Measurements from ENCODE around the gene FAM110A.
"Not testable (repeated sequence)": the region's sequence is repeated elsewhere in the genome, so short reads cannot be mapped to it uniquely, and the experiment has no call there.

The FAM110A gene

GRCh38 chr20:833450-834150 is at the start of gene FAM110A:
TSS of gene FAM110A (plus strand) at chr20:833715. CDS start at chr20:844805, 11,090 bp downstream.
- peak; percentile 91 to 96 for DNase-seq

- no peak for DNase-seq
Observed at GRCh38 chr20:787825-788224, 45.7 kb upstream of the FAM110A start.

GRCh38 chr20:791056-791455 is 42.5 kb upstream of the FAM110A start:
- DNase-seq: no peak

GRCh38 chr20:792248-792647 is 41.3 kb upstream of the FAM110A start:
- no peak for DNase-seq

DNA sequence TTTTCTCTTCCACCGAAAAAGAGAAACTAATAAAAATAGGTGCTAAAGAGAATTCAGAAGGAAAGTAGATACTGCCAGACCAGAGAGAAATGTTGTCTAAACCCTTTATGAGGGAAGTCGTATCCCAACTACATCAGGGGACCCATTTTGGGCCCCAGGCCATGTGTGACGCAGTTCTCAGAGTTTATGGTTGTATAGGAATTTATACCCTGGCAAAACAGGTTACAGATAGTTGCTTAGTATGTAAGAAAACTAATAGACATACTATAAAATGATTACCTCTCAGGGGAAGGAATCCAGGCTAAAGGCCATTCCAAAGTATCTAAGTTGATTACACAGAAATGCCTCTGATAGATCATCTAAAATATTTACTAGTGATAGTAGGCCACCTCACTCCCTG is 36.6 kb upstream of the FAM110A start:
- DNase-seq: no peak

DNA sequence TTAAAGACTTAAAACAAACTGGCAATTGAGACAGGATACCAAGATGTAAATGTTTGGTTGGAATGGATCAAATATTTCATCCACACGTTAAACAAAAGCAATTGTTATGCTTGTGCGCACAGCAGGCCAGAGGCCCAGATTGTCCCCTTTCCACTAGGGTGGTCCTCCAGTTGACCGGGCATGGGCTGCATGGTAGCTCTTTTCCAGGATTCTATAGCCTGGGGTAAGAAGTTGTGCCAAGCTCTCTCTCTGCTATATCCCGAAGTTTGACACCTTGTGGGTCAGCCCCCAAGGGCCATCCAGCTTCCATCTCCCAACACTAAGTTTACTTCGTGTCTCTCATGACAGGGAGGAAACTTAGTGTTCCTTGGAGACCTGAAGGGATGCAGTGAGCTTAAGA is 34.8 kb upstream of the FAM110A start:
- not testable (repeated sequence) for DNase-seq

DNA sequence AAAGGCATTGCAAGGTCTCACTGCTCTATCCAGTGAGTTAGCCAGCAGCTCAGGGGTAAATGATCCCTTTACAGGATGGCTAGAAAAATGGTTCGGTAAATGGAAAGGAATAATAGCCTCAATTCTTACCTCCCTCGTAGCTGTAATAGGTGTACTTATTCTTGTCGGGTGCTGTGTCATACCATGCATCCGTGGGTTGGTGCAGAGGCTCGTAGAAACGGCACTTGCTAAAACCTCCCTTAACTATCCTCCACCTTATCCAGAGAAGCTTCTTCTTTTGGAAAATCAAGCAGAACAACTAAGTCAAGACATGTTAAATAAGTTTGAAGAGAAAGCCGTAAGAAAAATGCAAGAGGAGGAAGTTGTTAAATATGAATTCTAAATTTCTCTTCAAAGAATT is 33.5 kb upstream of the FAM110A start:
- DNase-seq: not testable (repeated sequence)

GRCh38 chr20:801678-802077 is 31.8 kb upstream of the FAM110A start:
- DNase-seq: no peak

DNA sequence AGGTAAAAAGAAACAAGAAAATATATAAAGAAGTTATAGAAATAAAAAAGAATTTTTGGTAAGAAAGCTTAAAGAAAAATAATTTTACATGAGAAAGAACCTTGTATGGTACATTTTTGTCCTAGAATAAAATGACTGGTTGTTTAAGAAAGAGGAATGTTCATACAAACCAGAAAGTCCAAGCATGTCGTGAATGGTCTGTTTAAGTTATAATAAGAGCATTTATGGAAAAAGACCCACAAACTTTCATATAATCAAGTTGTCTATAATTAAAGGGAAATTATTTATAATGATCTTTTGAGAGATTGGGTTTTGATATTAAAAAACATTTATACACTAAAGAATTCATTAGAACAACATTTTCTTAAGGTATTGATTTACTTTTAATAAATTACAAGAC is 27.8 kb upstream of the FAM110A start:
- peak in 1 of 2 experiments; percentile 34 for DNase-seq

GRCh38 chr20:811776-812434 is 21.6 kb upstream of the FAM110A start:
- DNase-seq: not testable (repeated sequence)

GRCh38 chr20:812435-812814 is 21.1 kb upstream of the FAM110A start:
- not testable (repeated sequence) for DNase-seq

DNA sequence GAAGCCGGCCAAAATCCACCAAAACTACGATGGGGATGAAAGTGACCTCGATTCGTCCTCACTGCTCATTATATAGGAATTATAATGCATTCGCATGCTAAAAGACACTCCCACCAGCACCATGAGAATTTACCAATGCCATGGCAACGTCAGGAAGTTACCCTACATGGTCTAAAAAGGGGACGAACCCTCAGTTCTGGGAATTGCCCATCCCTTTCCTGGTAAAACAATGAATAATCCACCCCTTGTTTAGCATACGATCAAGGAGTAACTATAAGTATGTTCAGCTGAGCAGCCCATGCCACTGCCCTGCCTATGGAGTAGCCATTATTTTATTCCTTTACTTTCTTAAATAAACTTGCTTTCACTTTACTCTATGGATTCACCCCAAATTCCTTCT is 20.1 kb upstream of the FAM110A start:
- DNase-seq: no peak

DNA sequence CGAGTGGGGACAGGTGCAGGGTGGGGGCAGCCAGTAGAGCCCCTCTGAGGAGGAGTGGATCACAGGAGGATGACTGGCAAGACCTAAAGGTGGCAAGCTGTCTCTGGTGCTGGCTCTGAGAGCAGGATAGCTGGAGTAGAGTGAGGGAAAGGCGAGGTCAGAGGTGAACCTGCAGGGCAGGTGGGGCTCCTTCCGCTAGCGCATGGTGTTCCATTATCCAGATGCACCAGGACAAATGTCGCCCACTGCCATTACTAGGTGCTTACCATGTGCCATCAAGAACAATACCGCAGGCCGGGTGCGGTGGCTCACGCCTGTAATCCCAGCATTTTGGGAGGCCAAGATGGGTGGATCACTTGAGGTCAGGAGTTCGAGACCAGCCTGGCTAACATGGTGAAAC is 18.3 kb upstream of the FAM110A start:
- DNase-seq: no peak

GRCh38 chr20:815914-816606 is 17.5 kb upstream of the FAM110A start:
- DNase-seq: peak in 1 of 2 experiments; percentile 78

- no peak for DNase-seq
Observed at GRCh38 chr20:818001-818664, 15.4 kb upstream of the FAM110A start.

DNA sequence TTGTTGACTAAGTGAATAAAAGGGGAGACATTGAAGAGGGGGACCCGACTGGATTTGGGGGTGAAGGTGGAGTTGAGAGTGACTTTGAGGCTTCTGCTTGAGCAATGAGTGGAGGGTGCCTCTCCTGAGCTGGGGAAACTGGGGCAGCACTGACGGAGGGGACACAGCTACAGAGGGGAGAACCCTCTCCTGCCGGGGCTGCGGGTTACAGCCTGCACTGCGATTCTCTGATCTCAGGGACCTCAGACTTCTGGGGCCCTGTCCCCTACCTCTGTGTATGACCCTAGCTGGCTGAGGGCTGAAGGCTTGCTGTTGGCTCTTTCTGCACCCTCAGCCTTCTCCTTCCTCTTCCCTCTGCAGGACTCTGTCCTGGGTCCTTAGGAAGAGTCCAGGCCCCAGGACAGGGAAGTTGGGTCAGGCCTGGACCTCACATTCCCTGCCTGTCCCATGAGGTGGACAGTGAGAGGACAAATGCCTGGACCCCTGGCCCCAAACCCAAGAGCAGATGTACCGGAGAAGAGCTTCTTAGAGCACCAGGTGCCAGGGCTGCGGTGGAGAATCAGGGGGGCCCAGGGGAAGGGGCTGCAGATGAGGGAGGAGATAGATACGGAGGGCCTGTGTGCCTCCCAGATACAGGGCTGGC is 13.7 kb upstream of the FAM110A start:
- DNase-seq: no peak

DNA sequence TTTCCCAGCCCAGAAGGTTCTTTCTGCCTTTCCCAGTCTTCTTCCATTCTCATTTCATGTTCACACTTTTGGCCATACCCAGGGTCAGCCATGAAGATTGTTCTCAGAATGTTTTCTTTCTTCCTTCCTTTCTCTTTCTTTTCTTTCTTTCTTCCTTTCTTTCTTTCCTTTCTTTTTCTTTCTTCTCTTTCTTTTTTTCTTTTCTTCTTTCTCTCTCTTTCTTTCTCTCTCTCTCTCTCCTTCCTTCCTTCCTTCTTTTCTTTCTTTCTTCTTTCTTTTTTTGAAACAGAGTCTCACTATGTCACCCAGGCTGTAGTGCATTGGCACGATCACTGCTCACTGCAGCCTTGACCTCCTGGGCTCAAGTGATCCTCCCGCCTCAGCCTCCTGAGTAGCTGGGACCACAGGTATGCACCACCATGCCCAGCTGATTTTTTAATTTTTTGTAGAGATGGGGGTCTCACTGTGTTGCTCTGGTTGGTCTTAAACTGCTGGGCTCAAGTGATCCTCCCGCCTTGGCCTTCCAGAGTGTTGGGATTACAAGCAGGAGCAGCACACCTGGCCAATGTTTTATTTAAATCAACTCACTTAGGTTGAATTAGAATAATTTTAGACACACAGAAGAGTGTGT is 13.1 kb upstream of the FAM110A start:
- DNase-seq: no peak

GRCh38 chr20:821046-821730 is 12.3 kb upstream of the FAM110A start:
- DNase-seq: no peak

DNA sequence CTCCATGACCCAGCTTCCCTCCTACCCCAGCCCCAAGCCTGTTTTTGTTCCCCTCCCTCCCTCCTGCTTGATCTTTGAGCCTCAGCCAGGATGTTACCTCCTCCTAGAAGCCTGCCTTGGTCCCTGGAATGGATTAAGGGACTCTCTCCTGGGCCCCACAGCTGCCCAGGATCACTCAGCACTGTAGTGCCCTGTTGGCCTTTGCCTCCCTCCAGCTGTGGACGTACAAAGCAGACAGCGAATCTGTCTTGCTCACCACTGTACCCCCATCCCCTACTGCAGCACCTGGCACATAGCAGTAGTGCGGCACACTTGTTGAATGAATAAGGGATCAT is 11.8 kb upstream of the FAM110A start:
- DNase-seq: no peak

DNA sequence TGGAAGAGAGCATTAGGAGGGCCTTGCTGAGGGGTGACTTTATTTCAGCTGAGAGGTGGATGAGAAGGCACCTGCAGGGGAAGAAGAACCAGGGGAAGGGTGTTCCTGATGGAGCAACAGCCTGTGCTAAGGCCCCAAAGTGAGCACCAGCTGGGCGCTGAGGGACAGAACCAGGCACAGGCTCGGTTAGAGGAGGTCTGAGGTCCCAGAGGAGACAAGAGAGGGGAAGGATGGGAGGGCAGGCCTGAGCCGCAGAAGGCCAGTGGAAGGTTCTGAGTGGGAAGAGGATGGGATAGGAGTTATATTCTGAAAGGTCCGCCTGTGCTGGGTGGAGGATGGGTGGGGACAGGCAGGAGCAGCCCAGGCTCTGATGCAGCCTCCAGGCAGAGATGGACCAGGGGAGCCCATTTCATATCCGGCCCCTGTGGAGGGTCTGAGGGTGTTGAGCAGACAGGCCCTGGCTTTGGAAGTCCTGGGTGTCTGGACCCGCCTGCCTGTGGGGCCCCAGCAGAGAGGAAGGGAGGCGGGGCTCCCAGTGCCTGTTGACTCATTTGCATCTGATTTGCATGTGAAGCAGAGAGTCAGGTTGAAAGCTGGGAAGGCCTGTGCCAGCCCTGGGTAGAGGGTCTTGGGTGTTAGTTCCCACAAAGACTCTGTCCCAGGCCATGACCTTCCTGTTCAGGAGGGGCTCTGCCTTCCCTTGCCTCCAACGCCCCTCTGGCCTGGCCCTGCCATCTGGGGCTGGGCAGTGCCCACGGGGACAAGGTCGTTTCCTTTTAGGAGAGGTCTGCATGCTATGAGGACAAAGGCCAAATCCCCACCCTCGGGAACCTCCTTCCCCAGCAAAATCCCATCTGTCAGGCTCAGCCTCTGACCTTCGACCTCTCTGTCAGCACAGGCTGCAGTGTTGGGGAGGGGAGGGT is 10.6 kb upstream of the FAM110A start:
- DNase-seq: no peak

- DNase-seq: no peak
Observed at GRCh38 chr20:823574-823902, 10.0 kb upstream of the FAM110A start.

Measured in SW 1271 (cell line).